ENCODE results near the gene SH3D19.

Gene SH3D19

DNA sequence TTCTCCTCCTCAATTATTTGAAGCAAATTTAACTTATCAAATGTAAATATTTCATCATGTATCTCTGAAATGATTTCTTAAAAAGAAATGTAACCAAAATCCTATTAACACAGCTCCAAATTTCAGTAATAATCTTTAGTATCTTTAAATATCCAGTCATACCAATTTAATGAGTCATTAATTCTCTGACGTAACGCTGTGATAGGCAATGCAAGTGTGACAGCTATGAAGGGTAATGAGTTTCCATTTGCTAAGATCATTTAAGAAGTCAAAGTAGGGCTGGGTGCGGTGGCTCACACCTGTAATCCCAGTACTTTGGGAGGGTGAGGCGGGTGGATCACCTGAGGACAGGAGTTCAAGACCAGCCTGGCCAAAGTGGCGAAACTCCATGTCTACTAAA lies 210.4 kb downstream of the SH3D19 start:
- TF ChIP-seq, protein P1, sequence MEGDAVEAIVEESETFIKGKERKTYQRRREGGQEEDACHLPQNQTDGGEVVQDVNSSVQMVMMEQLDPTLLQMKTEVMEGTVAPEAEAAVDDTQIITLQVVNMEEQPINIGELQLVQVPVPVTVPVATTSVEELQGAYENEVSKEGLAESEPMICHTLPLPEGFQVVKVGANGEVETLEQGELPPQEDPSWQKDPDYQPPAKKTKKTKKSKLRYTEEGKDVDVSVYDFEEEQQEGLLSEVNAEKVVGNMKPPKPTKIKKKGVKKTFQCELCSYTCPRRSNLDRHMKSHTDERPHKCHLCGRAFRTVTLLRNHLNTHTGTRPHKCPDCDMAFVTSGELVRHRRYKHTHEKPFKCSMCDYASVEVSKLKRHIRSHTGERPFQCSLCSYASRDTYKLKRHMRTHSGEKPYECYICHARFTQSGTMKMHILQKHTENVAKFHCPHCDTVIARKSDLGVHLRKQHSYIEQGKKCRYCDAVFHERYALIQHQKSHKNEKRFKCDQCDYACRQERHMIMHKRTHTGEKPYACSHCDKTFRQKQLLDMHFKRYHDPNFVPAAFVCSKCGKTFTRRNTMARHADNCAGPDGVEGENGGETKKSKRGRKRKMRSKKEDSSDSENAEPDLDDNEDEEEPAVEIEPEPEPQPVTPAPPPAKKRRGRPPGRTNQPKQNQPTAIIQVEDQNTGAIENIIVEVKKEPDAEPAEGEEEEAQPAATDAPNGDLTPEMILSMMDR (conservative IDR thresholded peaks at IDR 0.05) = no peak
- no peak overlapping the region for H3K27ac ChIP-seq

DNA sequence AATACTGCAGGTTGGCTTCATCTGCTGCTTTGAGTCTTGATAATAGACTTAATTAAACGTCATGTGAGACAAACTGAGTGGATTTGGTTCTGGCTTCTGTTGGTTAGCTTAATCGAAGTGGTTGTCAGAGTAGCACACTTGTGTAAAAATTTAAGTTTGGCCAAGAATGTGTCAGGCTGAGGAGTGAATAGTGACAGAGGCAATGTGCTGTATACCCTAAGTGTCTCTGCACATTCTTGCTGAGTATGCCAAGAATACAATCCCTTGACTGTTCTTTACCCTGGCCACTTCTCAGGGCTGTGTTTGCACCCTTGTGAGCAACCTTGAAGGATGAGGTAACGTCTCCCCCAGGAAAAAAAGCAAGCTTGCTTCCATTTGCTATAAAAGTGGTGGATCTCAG lies 211.1 kb downstream of the SH3D19 start:
- no peak overlapping the region for H3K27ac ChIP-seq
- TF ChIP-seq, protein P1 (conservative IDR thresholded peaks at IDR 0.05) = no peak

DNA sequence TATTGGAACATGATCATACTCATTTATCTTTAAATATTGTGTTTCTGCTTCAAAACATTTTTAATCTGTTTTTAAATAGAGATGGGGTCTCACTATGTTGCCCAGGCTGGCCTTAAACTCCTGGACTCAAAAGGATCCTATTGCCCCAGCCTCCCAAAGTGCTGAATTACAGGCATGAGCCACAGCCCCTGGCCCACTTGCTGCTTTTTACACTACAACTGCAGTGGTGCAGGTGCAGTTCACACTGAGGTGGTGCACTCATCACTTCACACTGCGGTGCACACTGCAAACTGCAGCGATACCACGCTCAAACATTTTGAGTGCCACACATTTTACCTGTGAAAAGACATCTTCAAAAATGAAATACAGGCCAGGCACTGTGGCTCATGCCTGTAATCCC lies 215.2 kb downstream of the SH3D19 start:
- TF ChIP-seq, protein P1 (conservative IDR thresholded peaks at IDR 0.05) = no peak
- H3K27ac ChIP-seq = no peak overlapping the region

DNA sequence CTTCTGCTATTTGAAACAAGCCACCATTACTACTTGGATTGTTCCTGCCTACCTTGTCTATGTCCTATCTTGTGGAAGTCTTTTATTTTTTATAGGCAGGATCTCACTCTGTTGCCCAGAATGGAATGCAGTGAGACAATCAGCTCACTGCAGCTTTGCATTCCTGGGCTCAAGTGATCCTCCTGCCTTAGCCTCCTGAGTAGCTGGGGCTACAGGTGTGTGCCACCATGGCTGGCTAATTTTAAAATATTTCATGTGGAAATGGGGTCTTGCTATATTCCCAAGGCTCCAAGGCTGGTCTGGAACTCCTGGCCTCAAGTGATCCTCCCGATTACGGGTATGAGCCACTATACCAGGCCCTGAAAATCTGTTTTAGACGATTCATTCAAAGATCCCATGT lies 218.3 kb downstream of the SH3D19 start:
- TF ChIP-seq, protein P1 (conservative IDR thresholded peaks at IDR 0.05) = no peak

DNA sequence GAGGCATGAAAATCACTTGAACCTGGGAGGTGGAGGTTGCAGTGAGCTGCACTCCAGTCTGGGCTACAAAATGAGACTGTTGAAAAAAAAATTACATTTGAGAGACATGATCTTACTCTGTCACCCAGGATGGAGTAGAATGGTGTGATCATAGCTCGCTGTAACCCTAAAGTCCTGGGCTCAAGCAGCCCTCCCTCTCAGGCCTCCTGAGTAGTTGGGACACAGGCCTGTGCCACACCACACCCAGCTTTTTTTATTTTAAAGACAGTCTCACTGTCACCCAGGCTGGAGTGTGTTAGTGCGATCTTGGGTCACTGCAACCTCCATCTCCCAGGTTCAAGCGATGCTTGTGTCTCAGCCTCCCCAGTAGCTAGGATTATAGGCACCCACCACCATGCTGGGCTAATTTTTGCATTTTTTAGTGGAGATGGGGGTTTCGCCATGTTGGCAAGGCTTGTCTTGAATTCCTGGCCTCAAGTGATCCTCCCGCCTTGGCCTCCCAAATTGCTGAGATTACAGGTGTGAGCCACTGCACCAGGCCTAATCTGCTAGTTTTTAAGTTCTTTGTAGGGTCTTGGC lies 219.9 kb downstream of the SH3D19 start:
- H3K27ac ChIP-seq = no peak overlapping the region
- TF ChIP-seq, protein P1 (conservative IDR thresholded peaks at IDR 0.05) = no peak

More for the DNA sequence above, 218.3 kb downstream of the SH3D19 start:
- H3K27ac ChIP-seq = no peak overlapping the region

DNA sequence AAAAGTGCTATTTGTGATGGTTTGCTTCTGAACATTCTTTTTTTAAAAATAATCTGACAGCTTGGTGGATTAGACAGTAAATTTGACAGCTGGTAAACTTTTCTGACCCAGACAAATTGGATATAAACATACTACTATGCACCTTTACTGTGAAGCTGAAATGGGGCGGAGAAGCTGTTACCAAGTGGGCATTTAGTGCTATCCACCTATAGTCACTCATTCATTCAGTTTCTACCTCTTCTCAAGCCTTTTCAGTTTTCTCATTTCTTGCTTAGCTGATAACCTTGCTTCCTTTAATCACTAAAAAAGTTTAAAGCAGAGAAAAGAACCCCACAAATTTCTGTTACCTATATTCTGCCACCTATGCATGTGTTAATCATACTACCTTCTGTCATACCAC lies 220.8 kb downstream of the SH3D19 start:
- no peak overlapping the region for H3K27ac ChIP-seq
- TF ChIP-seq, protein P1 (conservative IDR thresholded peaks at IDR 0.05) = no peak

DNA sequence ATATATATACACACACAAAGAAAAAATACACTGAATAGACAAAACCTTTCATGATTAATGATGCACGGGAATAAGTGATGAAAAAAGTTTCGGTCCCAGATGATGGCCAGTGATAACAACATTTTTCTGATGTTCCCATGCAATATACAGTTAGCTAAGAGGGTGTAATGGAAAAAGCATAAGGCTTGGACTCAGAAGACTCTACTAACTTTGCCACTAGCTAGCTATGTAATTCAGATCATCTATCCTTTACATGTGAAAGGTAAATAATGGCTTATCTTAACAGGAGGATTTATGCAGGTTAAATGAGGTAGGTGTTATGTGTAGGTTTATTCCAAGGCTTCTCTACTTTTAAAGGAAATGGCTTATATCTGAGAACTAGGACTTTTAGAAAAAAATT lies 221.6 kb downstream of the SH3D19 start:
- H3K27ac ChIP-seq = no peak overlapping the region

More for the DNA sequence above, 221.6 kb downstream of the SH3D19 start:
- TF ChIP-seq, protein P1 (conservative IDR thresholded peaks at IDR 0.05) = no peak
